MCF 10A (cell line): ENCODE measurements around the gene PCGF3. TPM values are rescaled to one million over a fixed set of nuclear protein-coding genes. Genes with fewer than 3 reads are reported as not detected.

Source experiments
- BruUV-seq: library from RNA; stranded (reverse); fragments of 400-500 nt; replicated peaks from 2 replicates; lab custom pipeline; 2021; lab: Mats Ljungman, UMichigan
- CTCF ChIA-PET: fragments of 300-600 bp; sonication (Branson Sonifier 250); formaldehyde crosslinking; extraction: SDS; loops from one replicate; lab custom pipeline; 2021; ENCODE audit warnings: antibody characterized with exemption, inconsistent platforms; lab: Yijun Ruan, JAX
- POLR2A ChIA-PET: fragments of 300-600, 350-650 bp; sonication (Branson Sonifier 250); formaldehyde crosslinking; extraction: SDS; loops from one replicate; lab custom pipeline; 2020; ENCODE audit warnings: antibody characterized with exemption, inconsistent platforms; lab: Yijun Ruan, JAX
- DNase-seq: peaks from one replicate; pipeline ENCODE4 v3.0.0-alpha.2; 2018; ENCODE audit not compliant: unreplicated experiment
- H3K27ac Mint-ChIP-seq: one replicate; pipeline ENCODE4 v1.8.0; 2022; ENCODE audit warnings: mild to moderate bottlenecking, low read depth, mixed read lengths; ENCODE audit not compliant: unreplicated experiment
- H3K27me3 Mint-ChIP-seq: one replicate; pipeline ENCODE4 v1.8.0; 2022; ENCODE audit warnings: mixed read lengths; ENCODE audit not compliant: insufficient read depth, unreplicated experiment
- H3K36me3 Mint-ChIP-seq: one replicate; pipeline ENCODE4 v1.8.0; 2022; ENCODE audit warnings: mild to moderate bottlenecking, moderate library complexity, mixed read lengths; ENCODE audit not compliant: insufficient read depth, unreplicated experiment
- H3K4me1 Mint-ChIP-seq: one replicate; pipeline ENCODE4 v1.8.0; 2022; ENCODE audit warnings: mixed read lengths; ENCODE audit not compliant: insufficient read depth, unreplicated experiment
- H3K4me3 Mint-ChIP-seq: one replicate; pipeline ENCODE4 v1.8.0; 2022; ENCODE audit warnings: mild to moderate bottlenecking, moderate library complexity, mixed read lengths; ENCODE audit not compliant: unreplicated experiment
- H3K9me3 Mint-ChIP-seq: one replicate; pipeline ENCODE4 v1.8.0; 2022; ENCODE audit warnings: mixed read lengths; ENCODE audit not compliant: unreplicated experiment
- CTCF ChIP-seq: fragments of 200-600 bp; IDR thresholded peaks from one replicate; pipeline ENCODE4 v1.8.0; 2022; ENCODE audit warnings: antibody characterized with exemption, mild to moderate bottlenecking; ENCODE audit not compliant: unreplicated experiment
- intact Hi-C: fragments of 100-400 bp; cut with micrococcal nuclease; formaldehyde crosslinking; loops from 2 replicates; pipeline ENCODE4 v1.14.1; 2022
- total RNA-seq: library from RNA; stranded (reverse); gene quantifications from 2 replicates; pipeline ENCODE4 v1.2.3, GENCODE V29; 2022

The PCGF3 gene
- total RNA-seq, 1 experiment from 2014 or later: 26.5 TPM

DNA sequence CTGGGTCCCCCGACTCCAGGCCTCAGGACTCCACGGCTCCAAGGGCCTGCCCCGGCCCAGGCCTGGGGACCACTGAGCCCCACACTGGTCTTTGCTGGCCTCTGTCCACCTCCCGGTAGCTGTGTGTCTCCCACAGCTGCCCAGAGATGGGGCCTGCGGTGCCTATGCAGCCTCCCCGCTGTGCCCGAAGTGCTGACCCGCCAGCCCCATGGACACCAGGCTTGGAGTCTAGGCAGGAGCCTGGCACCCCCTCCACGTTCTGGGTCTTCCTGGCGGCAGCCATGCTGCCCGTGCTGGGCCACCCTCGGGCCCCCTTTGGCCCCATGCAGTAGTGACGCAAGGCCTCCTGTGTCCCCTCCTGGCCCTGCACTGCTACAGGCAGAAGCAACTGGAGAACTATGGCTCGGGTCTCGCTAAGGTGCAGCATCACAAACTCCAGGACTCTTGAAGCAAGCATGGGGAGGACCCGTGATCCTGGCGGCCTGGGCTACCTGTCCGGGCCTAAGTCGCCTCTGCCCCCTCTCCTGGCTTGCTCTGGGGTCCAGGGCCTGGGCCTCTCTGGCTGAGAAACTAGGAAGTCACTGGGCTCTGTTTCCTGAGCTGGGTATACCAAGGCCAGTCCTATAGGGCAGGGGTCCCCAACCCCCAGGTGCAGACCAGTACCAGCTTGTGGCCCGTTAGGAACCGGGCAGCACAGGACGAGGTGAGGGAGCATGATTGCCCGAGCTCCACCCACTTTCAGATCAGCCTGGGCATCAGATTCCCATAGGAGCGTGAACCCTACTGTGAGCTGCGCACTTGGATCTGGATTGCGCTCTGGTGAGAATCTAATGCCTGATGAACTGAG, 30.4 kb upstream of the PCGF3 start:
- intact Hi-C loops: loop anchor here (10.0 kb wide), 1 partner anchor 200 kb away; no protein-coding TSS in a partner anchor

GRCh38 chr4:675980-676870, 29.4 kb upstream of the PCGF3 start:
- BruUV-seq: no TSS peak
- Mint-ChIP-seq H3K9me3 (no peaks in the 10 kb centered on the region), H3K36me3 (peaks cover 40% of the 10 kb centered on the region), H3K27me3 (no peaks in the 10 kb centered on the region), H3K4me3 (peak overlapping the region; percentile 83), H3K27ac (no peak overlapping the region), H3K4me1 (peaks cover 14% of the 10 kb centered on the region)
- POLR2A ChIA-PET: interaction anchor here (0.7 to 2.8 kb wide), 5 partner anchors 11 to 275 kb away, joined by 3 to 19 read pairs (median 4); no protein-coding TSS in a partner anchor
- no peak for DNase-seq
- intact Hi-C loops: loop anchor here (10.0 kb wide), 1 partner anchor 201 kb away; no protein-coding TSS in a partner anchor
- CTCF ChIA-PET: interaction anchor here (1.1 to 2.9 kb wide), 5 partner anchors 8 to 73 kb away, joined by 3 to 14 read pairs (median 3); no protein-coding TSS in a partner anchor
- no peak for TF ChIP-seq CTCF

More for the DNA sequence above, 30.4 kb upstream of the PCGF3 start:
- Mint-ChIP-seq H3K4me3 (peak overlapping the region; percentile 83), H3K9me3 (no peaks in the 10 kb centered on the region), H3K4me1 (peaks cover 14% of the 10 kb centered on the region), H3K27ac (peak overlapping the region; percentile 82), H3K27me3 (no peaks in the 10 kb centered on the region), H3K36me3 (peaks cover 48% of the 10 kb centered on the region)
- DNase-seq: no peak
- ChIA-PET CTCF (interaction anchor here (0.6 to 2.9 kb wide), 8 partner anchors 9 to 72 kb away, joined by 3 to 14 read pairs (median 3); no protein-coding TSS in a partner anchor), POLR2A (interaction anchor here (0.9 to 2.8 kb wide), 10 partner anchors 10 to 201 kb away, joined by 3 to 19 read pairs (median 6); no protein-coding TSS in a partner anchor)
- TF ChIP-seq CTCF: no peak
- no TSS peak for BruUV-seq

- ChIA-PET POLR2A (interaction anchor here (1.5 kb wide), 1 partner anchor 105 kb away, joined by 5 read pairs; no protein-coding TSS in a partner anchor), CTCF (no interaction called here)
- intact Hi-C loops: loop anchor here (10.0 kb wide), 1 partner anchor 202 kb away; no protein-coding TSS in a partner anchor
- no peak for DNase-seq
- Mint-ChIP-seq H3K4me1 (peaks cover 14% of the 10 kb centered on the region), H3K27ac (no peak overlapping the region), H3K36me3 (peaks cover 34% of the 10 kb centered on the region), H3K4me3 (no peak overlapping the region), H3K27me3 (no peaks in the 10 kb centered on the region), H3K9me3 (no peaks in the 10 kb centered on the region)
- TF ChIP-seq CTCF: no peak
- BruUV-seq: no TSS peak
Measured at GRCh38 chr4:676871-677235, 28.8 kb upstream of the PCGF3 start.
